Panc1 (cell line): Measurements from ENCODE around the gene BTG2. TPM values are rescaled to one million over a fixed set of nuclear protein-coding genes. Genes with fewer than 3 reads are reported as not detected.

ENCODE experiments used
- ATAC-seq: fragments of 200-7000 bp; cut with Tn5 transposase; 2 replicates; pipeline ENCODE4 v1.9.1; 2020; ENCODE audit warnings: mild to moderate bottlenecking, moderate library complexity
- BruUV-seq: library from RNA; stranded (reverse); fragments of 400-500 nt; replicated peaks from 2 replicates; lab custom pipeline; 2021; lab: Mats Ljungman, UMichigan
- CTCF ChIA-PET: fragments of 300-600 bp; sonication (Branson Sonifier 250); formaldehyde crosslinking; loops from one replicate; lab custom pipeline; 2022; ENCODE audit warnings: antibody characterized with exemption; lab: Charles Lee
- POLR2A ChIA-PET: fragments of 300-600 bp; sonication (Branson Sonifier 250); formaldehyde crosslinking; loops from one replicate; lab custom pipeline; 2022; ENCODE audit warnings: antibody characterized with exemption; lab: Charles Lee
- DNase-seq: peaks from one replicate; pipeline ENCODE4 v3.0.0-alpha.2; 2010; ENCODE audit warnings: low read depth, low spot score
- H3K27ac ChIP-seq: 2 replicates; pipeline ENCODE4 v1.5.1; 2011; ENCODE audit warnings: mild to moderate bottlenecking, low read length, inconsistent platforms
- H3K27me3 ChIP-seq: fragments of 200-500 bp; sonication (Bioruptor generic); 2 replicates; pipeline ENCODE4 v1.6.0; 2014; ENCODE audit warnings: low read length, inconsistent platforms; ENCODE audit not compliant: control insufficient read depth, insufficient read depth
- H3K36me3 ChIP-seq: fragments of 200-500 bp; sonication (Bioruptor generic); 2 replicates; pipeline ENCODE4 v1.5.1; 2014; ENCODE audit warnings: inconsistent platforms, mild to moderate bottlenecking, low read length, moderate library complexity; ENCODE audit not compliant: control insufficient read depth, insufficient read depth
- H3K4me1 ChIP-seq: 2 replicates; pipeline ENCODE4 v1.5.1; 2011; ENCODE audit warnings: inconsistent platforms, mild to moderate bottlenecking, low read length, moderate library complexity; ENCODE audit not compliant: control insufficient read depth, insufficient read depth
- H3K4me3 ChIP-seq, 2 experiments: 2 replicates each; pipeline ENCODE4 v1.5.1; 2011 to 2012; ENCODE audit warnings: low read depth in 2 of 2, low read length in 2 of 2, mild to moderate bottlenecking in 2 of 2, inconsistent platforms in 1 of 2, moderate library complexity in 1 of 2
- H3K9me3 ChIP-seq: fragments of 200-500 bp; sonication (Bioruptor generic); 2 replicates; pipeline ENCODE4 v1.5.1; 2014; ENCODE audit warnings: low read depth, mild to moderate bottlenecking, inconsistent platforms, low read length, moderate library complexity; ENCODE audit not compliant: control insufficient read depth, insufficient read depth
- POLR2AphosphoS5 ChIP-seq: IDR thresholded peaks from 2 replicates; pipeline ENCODE4 v1.6.1; 2012; ENCODE audit warnings: mild to moderate bottlenecking, low read depth, low read length, moderate library complexity
- SIN3A ChIP-seq: IDR thresholded peaks from 2 replicates; pipeline ENCODE4 v1.6.1; 2012; ENCODE audit warnings: low read depth, mild to moderate bottlenecking, low read length, moderate library complexity, borderline replicate concordance; ENCODE audit not compliant: insufficient read depth
- TCF7L2 ChIP-seq: IDR thresholded peaks from 2 replicates; pipeline ENCODE4 v1.6.1; 2011; ENCODE audit warnings: mild to moderate bottlenecking, low read depth, low read length, inconsistent platforms
- in situ Hi-C: cut with HindIII; loops from 2 replicates; pipeline ENCODE4 v1.10.0; 2016; ENCODE audit warnings: low sequenced_read_pairs, low pct_unique_long_range_greater_than_20kb
- intact Hi-C: fragments of 100-400 bp; cut with micrococcal nuclease; formaldehyde crosslinking; loops from one replicate; pipeline ENCODE4 v1.10.0; 2022; ENCODE audit not compliant: unreplicated experiment
- total RNA-seq: library from RNA; stranded (reverse); gene quantifications from one replicate; pipeline ENCODE4 v1.2.1, GENCODE V29; 2021; ENCODE audit not compliant: unreplicated experiment
- TF ChIP-seq, protein P1 (sequence below), 2 experiments: IDR thresholded peaks; 2 replicates each; pipeline ENCODE4 v1.6.1; 2011 to 2012; ENCODE audit warnings: low read depth in 2 of 2, control low read depth in 1 of 2, low read length in 1 of 2, mild to moderate bottlenecking in 1 of 2, moderate library complexity in 1 of 2; ENCODE audit not compliant: insufficient read depth in 1 of 2
- TF ChIP-seq, protein P2 (sequence below): fragments of 450-650 bp; IDR thresholded peaks from 2 replicates; pipeline ENCODE4 v1.5.1; 2017; ENCODE audit warnings: mild to moderate bottlenecking

Gene BTG2
- total RNA-seq, 1 experiment from 2014 or later, result 6.1 TPM

DNA sequence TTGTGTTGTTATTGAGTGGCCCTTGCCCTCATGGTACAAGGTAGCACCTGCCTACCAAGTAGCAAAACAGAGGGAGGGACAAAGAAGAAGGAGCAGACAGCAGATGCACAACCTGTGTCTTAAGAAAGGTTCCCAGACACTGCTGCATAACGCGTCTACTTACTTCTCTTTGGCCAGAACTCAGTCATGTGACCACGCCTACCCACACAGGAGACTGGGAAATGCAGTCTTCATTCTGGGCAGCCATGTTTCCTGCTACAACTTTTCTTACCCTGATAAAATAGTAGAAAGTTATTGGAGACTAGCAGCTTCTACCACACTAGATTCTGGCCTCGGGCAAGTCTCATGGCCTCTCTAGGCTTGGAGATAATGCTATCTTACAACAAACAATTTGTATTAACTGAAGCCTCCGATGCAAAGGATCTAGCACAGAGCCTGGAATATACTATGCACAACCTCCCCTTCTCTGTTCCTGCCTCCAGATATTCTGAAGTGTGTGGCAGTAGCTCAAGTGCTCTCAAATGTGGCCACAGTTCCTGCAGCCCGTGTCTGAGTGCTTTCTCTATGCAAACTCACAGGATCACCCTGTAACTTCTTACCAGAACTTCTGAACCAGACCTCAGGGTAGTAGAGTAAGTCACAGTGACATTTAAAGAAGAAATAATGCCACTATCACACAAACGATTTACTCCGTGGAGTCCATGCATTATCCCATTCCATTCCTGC is 34.1 kb upstream of the BTG2 start:
- Histone ChIP-seq H3K27ac (no peak overlapping the region), H3K27me3 (no peaks in the 10 kb centered on the region), H3K4me3 (no peak overlapping the region), H3K4me1 (peaks cover 6% of the 10 kb centered on the region), H3K9me3 (no peaks in the 10 kb centered on the region), H3K36me3 (no peaks in the 10 kb centered on the region)
- ChIA-PET CTCF (interaction anchor here (0.6 to 1.1 kb wide), 3 partner anchors 51 to 231 kb away, joined by 3 to 4 read pairs (median 3); no protein-coding TSS in a partner anchor), POLR2A (no interaction called here)
- TF ChIP-seq TCF7L2, result no peak
- no peak for TF ChIP-seq SIN3A
- TF ChIP-seq, protein P1, sequence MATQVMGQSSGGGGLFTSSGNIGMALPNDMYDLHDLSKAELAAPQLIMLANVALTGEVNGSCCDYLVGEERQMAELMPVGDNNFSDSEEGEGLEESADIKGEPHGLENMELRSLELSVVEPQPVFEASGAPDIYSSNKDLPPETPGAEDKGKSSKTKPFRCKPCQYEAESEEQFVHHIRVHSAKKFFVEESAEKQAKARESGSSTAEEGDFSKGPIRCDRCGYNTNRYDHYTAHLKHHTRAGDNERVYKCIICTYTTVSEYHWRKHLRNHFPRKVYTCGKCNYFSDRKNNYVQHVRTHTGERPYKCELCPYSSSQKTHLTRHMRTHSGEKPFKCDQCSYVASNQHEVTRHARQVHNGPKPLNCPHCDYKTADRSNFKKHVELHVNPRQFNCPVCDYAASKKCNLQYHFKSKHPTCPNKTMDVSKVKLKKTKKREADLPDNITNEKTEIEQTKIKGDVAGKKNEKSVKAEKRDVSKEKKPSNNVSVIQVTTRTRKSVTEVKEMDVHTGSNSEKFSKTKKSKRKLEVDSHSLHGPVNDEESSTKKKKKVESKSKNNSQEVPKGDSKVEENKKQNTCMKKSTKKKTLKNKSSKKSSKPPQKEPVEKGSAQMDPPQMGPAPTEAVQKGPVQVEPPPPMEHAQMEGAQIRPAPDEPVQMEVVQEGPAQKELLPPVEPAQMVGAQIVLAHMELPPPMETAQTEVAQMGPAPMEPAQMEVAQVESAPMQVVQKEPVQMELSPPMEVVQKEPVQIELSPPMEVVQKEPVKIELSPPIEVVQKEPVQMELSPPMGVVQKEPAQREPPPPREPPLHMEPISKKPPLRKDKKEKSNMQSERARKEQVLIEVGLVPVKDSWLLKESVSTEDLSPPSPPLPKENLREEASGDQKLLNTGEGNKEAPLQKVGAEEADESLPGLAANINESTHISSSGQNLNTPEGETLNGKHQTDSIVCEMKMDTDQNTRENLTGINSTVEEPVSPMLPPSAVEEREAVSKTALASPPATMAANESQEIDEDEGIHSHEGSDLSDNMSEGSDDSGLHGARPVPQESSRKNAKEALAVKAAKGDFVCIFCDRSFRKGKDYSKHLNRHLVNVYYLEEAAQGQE (IDR thresholded peaks at IDR 0.05; ENCODE audit: insufficient read depth in 1 of 2, low read depth in 2 of 2, low read length in 1 of 2), result no peak
- no peak for TF ChIP-seq POLR2AphosphoS5
- TF ChIP-seq, protein P2, sequence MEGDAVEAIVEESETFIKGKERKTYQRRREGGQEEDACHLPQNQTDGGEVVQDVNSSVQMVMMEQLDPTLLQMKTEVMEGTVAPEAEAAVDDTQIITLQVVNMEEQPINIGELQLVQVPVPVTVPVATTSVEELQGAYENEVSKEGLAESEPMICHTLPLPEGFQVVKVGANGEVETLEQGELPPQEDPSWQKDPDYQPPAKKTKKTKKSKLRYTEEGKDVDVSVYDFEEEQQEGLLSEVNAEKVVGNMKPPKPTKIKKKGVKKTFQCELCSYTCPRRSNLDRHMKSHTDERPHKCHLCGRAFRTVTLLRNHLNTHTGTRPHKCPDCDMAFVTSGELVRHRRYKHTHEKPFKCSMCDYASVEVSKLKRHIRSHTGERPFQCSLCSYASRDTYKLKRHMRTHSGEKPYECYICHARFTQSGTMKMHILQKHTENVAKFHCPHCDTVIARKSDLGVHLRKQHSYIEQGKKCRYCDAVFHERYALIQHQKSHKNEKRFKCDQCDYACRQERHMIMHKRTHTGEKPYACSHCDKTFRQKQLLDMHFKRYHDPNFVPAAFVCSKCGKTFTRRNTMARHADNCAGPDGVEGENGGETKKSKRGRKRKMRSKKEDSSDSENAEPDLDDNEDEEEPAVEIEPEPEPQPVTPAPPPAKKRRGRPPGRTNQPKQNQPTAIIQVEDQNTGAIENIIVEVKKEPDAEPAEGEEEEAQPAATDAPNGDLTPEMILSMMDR, result no peak
- in situ Hi-C loops, result no loop called here
- intact Hi-C loops, result no loop called here
- peak; percentile 52; the same call in 1 of the 2 replicates for ATAC-seq
- no peak for DNase-seq
- no TSS peak for BruUV-seq

DNA sequence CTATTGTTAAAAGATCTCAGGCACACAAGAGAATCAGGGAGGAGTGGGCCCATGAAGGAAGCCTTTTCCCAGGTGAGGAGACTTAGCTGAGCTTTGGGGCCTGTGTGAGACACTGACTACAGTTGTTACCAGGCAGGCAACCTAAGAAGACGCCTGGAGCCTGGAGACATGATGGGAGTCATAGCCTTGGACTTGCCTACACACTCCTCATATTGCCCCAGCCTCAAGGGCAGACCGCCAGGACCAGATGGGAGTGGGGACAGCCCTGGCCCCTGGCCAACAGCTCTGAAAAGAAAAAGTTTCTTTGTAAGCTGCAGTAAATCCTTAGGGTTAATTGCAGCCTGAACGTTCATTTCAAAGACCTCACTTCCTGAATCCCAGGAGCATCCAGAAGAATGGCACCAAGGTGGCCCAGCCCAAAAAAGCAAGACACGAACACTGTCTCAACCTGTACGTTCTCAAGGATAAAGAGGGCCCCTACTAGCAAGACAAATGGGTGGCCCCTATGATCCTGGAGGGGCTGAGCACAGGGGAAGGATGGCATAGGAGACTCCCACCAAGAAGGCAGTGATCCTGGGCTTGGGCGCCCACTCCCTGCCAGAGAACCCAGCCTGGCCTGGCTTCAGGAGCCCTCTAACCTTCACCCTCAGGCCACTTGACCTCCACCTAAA is 33.2 kb upstream of the BTG2 start:
- H3K36me3 ChIP-seq, result no peaks in the 10 kb centered on the region
- DNase-seq, result no peak
- no peaks in the 10 kb centered on the region for H3K27me3 ChIP-seq
- H3K4me1 ChIP-seq, result peaks cover 6% of the 10 kb centered on the region
- POLR2A ChIA-PET, result no interaction called here
- CTCF ChIA-PET, result interaction anchor here (1.1 kb wide), 2 partner anchors 14 to 66 kb away, joined by 4 read pairs; no protein-coding TSS in a partner anchor
- TF ChIP-seq, protein P1 (IDR thresholded peaks at IDR 0.05; ENCODE audit: insufficient read depth in 1 of 2, low read depth in 2 of 2, low read length in 1 of 2), result no peak
- no peak for TF ChIP-seq POLR2AphosphoS5
- no peak for TF ChIP-seq SIN3A
- TF ChIP-seq, protein P2, result no peak
- TF ChIP-seq TCF7L2, result no peak
- H3K27ac ChIP-seq, result no peak overlapping the region
- in situ Hi-C loops (no loop called here), intact Hi-C loops (no loop called here)
- H3K4me3 ChIP-seq, result no peak overlapping the region
- BruUV-seq, result no TSS peak
- no peak for ATAC-seq
- no peaks in the 10 kb centered on the region for H3K9me3 ChIP-seq
